NCI-H748 (cell line): ENCODE results near the gene GRIK5.
"Not testable (repeated sequence)": the region's sequence is repeated elsewhere in the genome, so short reads cannot be mapped to it uniquely, and the experiment has no call there.

Experiments used
- DNase-seq: peaks from one replicate; lab custom pipeline; 2025; ENCODE audit not compliant: unreplicated experiment; lab: John Stamatoyannopoulos, UW

GRIK5 gene

GRCh38 chr19:41991925-41992569 is 78.0 kb downstream of the GRIK5 start:
- DNase-seq, result not testable (repeated sequence)

- no peak for DNase-seq
Observed at GRCh38 chr19:41991025-41991424, 79.0 kb downstream of the GRIK5 start.

- no peak for DNase-seq
Observed at GRCh38 chr19:41990615-41991014, 79.4 kb downstream of the GRIK5 start.

- DNase-seq, result no peak
Observed at GRCh38 chr19:41990028-41990427, 80.0 kb downstream of the GRIK5 start.

- DNase-seq, result no peak
Observed at GRCh38 chr19:41988947-41989346, 81.1 kb downstream of the GRIK5 start.

- no peak for DNase-seq
Observed at GRCh38 chr19:41987141-41987860, 82.7 kb downstream of the GRIK5 start.

GRCh38 chr19:41984961-41985360 is 85.0 kb downstream of the GRIK5 start:
- DNase-seq, result no peak

GRCh38 chr19:41981724-41982123 is 88.3 kb downstream of the GRIK5 start:
- no peak for DNase-seq

- DNase-seq, result no peak
Observed at GRCh38 chr19:41978470-41978869, 91.5 kb downstream of the GRIK5 start.

GRCh38 chr19:41977916-41978315 is 92.1 kb downstream of the GRIK5 start:
- no peak for DNase-seq

GRCh38 chr19:41974652-41975051 is 95.4 kb downstream of the GRIK5 start:
- no peak for DNase-seq

GRCh38 chr19:41971363-41971762 is 98.6 kb downstream of the GRIK5 start:
- DNase-seq, result no peak

GRCh38 chr19:41969772-41970458 is 100.1 kb downstream of the GRIK5 start:
- DNase-seq, result no peak

- no peak for DNase-seq
Observed at GRCh38 chr19:41968751-41969595, 101.0 kb downstream of the GRIK5 start.

GRCh38 chr19:41967054-41967783 is 102.8 kb downstream of the GRIK5 start:
- no peak for DNase-seq

- no peak for DNase-seq
Observed at GRCh38 chr19:41965106-41965505, 104.9 kb downstream of the GRIK5 start.

- DNase-seq, result no peak
Observed at GRCh38 chr19:41960973-41961372, 109.0 kb downstream of the GRIK5 start.

GRCh38 chr19:41959056-41960053 is 110.7 kb downstream of the GRIK5 start, which contains the start of gene RABAC1:
Gene RABAC1 (minus strand): TSS chr19:41959321. CDS start chr19:41959292, 29 bp downstream.
- peak; percentile 98 for DNase-seq

GRCh38 chr19:41958367-41959055 is 111.5 kb downstream of the GRIK5 start:
- peak; percentile 89 for DNase-seq
